Measurements from ENCODE around the gene SPATA24. TPM values are rescaled to one million over a fixed set of nuclear protein-coding genes. Genes with fewer than 3 reads are reported as not detected.

SPATA24 gene
- polyA plus RNA-seq, 1 donor from 2014 or later, result 6.7 TPM

DNA sequence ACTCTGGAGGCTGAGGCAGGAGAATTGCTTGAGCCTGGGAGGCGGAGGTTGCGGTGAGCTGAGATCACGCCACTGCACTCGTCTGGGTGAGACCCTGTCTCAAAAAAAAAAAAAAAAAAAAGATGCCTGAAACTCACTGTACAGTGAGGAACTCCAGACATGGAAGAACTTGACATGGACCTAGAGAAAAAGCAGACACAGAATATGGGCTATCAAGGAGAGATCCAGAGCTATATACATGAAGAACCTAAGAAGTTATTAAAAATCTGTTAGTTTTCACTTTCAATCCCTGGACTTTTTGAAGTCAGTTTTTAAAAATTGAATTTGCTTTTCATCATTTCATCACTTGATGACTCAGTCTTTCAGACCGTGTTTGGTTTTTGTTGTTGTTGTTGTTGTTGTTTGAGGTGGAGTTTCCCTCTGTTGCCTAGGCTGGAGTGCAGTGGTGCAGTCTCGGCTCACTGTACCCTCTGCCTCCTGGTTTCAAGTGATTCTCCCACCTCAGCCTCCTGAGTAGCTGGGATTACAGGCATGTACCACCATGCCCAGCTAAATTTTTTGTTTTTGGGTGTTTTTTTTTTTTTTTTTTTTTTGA lies 42.0 kb downstream of the SPATA24 start:
- H3K9me3 ChIP-seq (ENCODE audit: low read length), result no peaks in the 10 kb centered on the region
- no peak overlapping the region for H3K4me3 ChIP-seq (ENCODE audit: low read length)
- H3K27ac ChIP-seq (ENCODE audit: low read length), result no peak overlapping the region
- H3K79me2 ChIP-seq (replicated peaks; ENCODE audit: insufficient read depth, low read length), result peaks cover 44% of the 10 kb centered on the region
- TF ChIP-seq MXI1 (conservative IDR thresholded peaks at IDR 0.05; ENCODE audit: poor library complexity, severe bottlenecking), result no peak
- no peak for TF ChIP-seq EP300 (conservative IDR thresholded peaks at IDR 0.05; ENCODE audit: poor library complexity, severe bottlenecking)
- no peak overlapping the region for H3K9ac ChIP-seq (ENCODE audit: low read length)
- no peak overlapping the region for H2AFZ ChIP-seq (ENCODE audit: low read depth, low read length)
- no peaks in the 10 kb centered on the region for H3F3A ChIP-seq (ENCODE audit: insufficient read depth, low read length, poor library complexity, severe bottlenecking)
- no peak overlapping the region for H3K4me2 ChIP-seq (ENCODE audit: low read length)
- H4K20me1 ChIP-seq (ENCODE audit: insufficient read depth), result no peaks in the 10 kb centered on the region
- H3K9me2 ChIP-seq (ENCODE audit: insufficient read depth, low read length), result no peaks in the 10 kb centered on the region
- H3K36me3 ChIP-seq (ENCODE audit: insufficient read depth, low read length), result peaks cover 12% of the 10 kb centered on the region
- no peaks in the 10 kb centered on the region for H3K27me3 ChIP-seq (ENCODE audit: insufficient read depth, low read depth, low read length)

DNA sequence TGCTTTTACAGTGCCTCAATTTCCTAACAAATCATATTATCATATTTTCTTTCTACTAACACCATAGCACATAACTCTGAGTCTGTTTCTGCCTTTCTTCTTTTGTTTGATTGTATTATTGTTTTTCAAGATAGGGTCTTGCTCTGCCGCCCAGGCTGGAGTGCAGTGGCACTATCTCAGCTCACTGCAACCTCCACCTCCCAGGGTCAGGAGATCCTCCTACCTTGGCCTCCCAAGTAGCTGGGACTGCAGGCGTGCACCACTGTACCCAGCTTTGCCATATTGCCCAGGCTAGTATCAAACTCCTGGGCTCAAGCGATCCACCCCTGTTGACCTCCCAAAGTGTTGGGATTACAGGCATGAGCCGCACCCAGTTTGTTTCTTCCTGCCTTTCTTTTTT lies 43.5 kb downstream of the SPATA24 start:
- TF ChIP-seq REST (IDR thresholded peaks at IDR 0.05; ENCODE audit: borderline replicate concordance), result no peak
- no peak for TF ChIP-seq TAF1 (IDR thresholded peaks at IDR 0.05; ENCODE audit: low read depth)
- TF ChIP-seq, protein P1, sequence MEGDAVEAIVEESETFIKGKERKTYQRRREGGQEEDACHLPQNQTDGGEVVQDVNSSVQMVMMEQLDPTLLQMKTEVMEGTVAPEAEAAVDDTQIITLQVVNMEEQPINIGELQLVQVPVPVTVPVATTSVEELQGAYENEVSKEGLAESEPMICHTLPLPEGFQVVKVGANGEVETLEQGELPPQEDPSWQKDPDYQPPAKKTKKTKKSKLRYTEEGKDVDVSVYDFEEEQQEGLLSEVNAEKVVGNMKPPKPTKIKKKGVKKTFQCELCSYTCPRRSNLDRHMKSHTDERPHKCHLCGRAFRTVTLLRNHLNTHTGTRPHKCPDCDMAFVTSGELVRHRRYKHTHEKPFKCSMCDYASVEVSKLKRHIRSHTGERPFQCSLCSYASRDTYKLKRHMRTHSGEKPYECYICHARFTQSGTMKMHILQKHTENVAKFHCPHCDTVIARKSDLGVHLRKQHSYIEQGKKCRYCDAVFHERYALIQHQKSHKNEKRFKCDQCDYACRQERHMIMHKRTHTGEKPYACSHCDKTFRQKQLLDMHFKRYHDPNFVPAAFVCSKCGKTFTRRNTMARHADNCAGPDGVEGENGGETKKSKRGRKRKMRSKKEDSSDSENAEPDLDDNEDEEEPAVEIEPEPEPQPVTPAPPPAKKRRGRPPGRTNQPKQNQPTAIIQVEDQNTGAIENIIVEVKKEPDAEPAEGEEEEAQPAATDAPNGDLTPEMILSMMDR (IDR thresholded peaks at IDR 0.05; ENCODE audit: poor library complexity, severe bottlenecking), result no peak
- TF ChIP-seq SMC3 (conservative IDR thresholded peaks at IDR 0.05; ENCODE audit: poor library complexity), result no peak
- TF ChIP-seq POLR2AphosphoS5 (IDR thresholded peaks at IDR 0.05), result no peak
- no peak for TF ChIP-seq EP300 (conservative IDR thresholded peaks at IDR 0.05; ENCODE audit: poor library complexity, severe bottlenecking)
- TF ChIP-seq MXI1 (conservative IDR thresholded peaks at IDR 0.05; ENCODE audit: poor library complexity, severe bottlenecking), result no peak
- no peak for TF ChIP-seq EZH2 (IDR thresholded peaks at IDR 0.05; ENCODE audit: borderline replicate concordance, insufficient read depth, low read length, poor library complexity, severe bottlenecking)
- no peak for TF ChIP-seq RAD21 (conservative IDR thresholded peaks at IDR 0.05)
- Histone ChIP-seq H3K9me2 (ENCODE audit: insufficient read depth, low read length) (no peaks in the 10 kb centered on the region), H3F3A (ENCODE audit: insufficient read depth, low read length, poor library complexity, severe bottlenecking) (no peaks in the 10 kb centered on the region), H3K27me3 (ENCODE audit: insufficient read depth, low read depth, low read length) (no peaks in the 10 kb centered on the region), H3K79me2 (replicated peaks; ENCODE audit: insufficient read depth, low read length) (peaks cover 59% of the 10 kb centered on the region), H3K27ac (ENCODE audit: low read length) (no peak overlapping the region), H3K9ac (ENCODE audit: low read length) (no peak overlapping the region), H2AFZ (ENCODE audit: low read depth, low read length) (no peak overlapping the region), H3K4me3 (ENCODE audit: low read length) (no peak overlapping the region), H3K36me3 (ENCODE audit: insufficient read depth, low read length) (peaks cover 11% of the 10 kb centered on the region), H3K9me3 (ENCODE audit: low read length) (no peaks in the 10 kb centered on the region), H4K20me1 (ENCODE audit: insufficient read depth) (no peaks in the 10 kb centered on the region), H3K4me2 (ENCODE audit: low read length) (no peak overlapping the region)

All from neural cell (in vitro differentiated cells).